K562 (cell line): ENCODE measurements around the gene MCRS1. TPM values are rescaled to one million over a fixed set of nuclear protein-coding genes. Genes with fewer than 3 reads are reported as not detected.

ENCODE experiments used
- ATAC-seq: fragments of 200-7000 bp; cut with Tn5 transposase; 3 replicates; pipeline ENCODE4 v1.9.1; 2020; ENCODE audit warnings: moderate library complexity
- BruUV-seq: library from RNA; stranded (reverse); fragments of 400-500 nt; replicated peaks from 2 replicates; lab custom pipeline; 2021; lab: Mats Ljungman, UMichigan
- CTCF ChIA-PET: fragments of 300-600 bp; formaldehyde crosslinking; extraction: SDS; loops from one replicate; lab custom pipeline; 2021; ENCODE audit warnings: low intra/inter-chr PET ratio; lab: Yijun Ruan, JAX
- POLR2A ChIA-PET: fragments of 300-600, 350-650 bp; sonication (Branson Sonifier 250); formaldehyde crosslinking; extraction: SDS; loops from one replicate; lab custom pipeline; 2021; ENCODE audit warnings: antibody characterized with exemption, inconsistent platforms; lab: Yijun Ruan, JAX
- DNase-seq, 4 experiments: peaks; one replicate each; pipeline versions ENCODE4 v3.0.0 to v3.0.0-alpha.2; 2011 to 2018; ENCODE audit warnings: low spot score in 3 of 4, mixed read lengths in 3 of 4; ENCODE audit errors: extremely low read depth in 1 of 4
- FAIRE-seq: peaks from 2 replicates; lab custom pipeline; 2011; peaks lifted over from hg19 to GRCh38; lab: Jason Lieb, UNC
- H2AFZ ChIP-seq: 2 replicates; pipeline ENCODE4 v1.6.0; 2011; ENCODE audit warnings: low read depth, low read length, control low read depth, inconsistent platforms
- H3K27ac ChIP-seq: fragments of 200-600 bp; 3 replicates; pipeline ENCODE4 v1.8.0; 2011; ENCODE audit warnings: low read depth, mild to moderate bottlenecking, control low read depth, inconsistent platforms, low read length, moderate library complexity, mixed read lengths; ENCODE audit errors: extremely low read depth
- H3K27me3 ChIP-seq, 2 experiments: fragments of 300-600 bp in 1 of 2; 2 replicates in 1 of 2; 3 replicates in 1 of 2; pipeline versions ENCODE4 v1.6.0 to v1.8.0; 2011; ENCODE audit warnings: inconsistent platforms in 2 of 2, low read length in 2 of 2, mild to moderate bottlenecking in 1 of 2, mixed read lengths in 1 of 2, moderate library complexity in 1 of 2; ENCODE audit not compliant: control insufficient read depth in 2 of 2, insufficient read depth in 2 of 2
- H3K36me3 ChIP-seq: fragments of 300-600 bp; 3 replicates; pipeline ENCODE4 v1.8.0; 2011; ENCODE audit warnings: mild to moderate bottlenecking, low read length, inconsistent platforms; ENCODE audit not compliant: control insufficient read depth, insufficient read depth
- H3K4me1 ChIP-seq, 2 experiments: fragments of 200-600 bp in 1 of 2; replicated peaks in 1 of 2; 2 replicates in 1 of 2; 3 replicates in 1 of 2; pipeline versions ENCODE4 v1.5.1 to v1.8.0; 2011; ENCODE audit warnings: inconsistent platforms in 2 of 2, low read length in 2 of 2, mild to moderate bottlenecking in 1 of 2, mixed read lengths in 1 of 2, moderate library complexity in 1 of 2; ENCODE audit not compliant: control insufficient read depth in 2 of 2, insufficient read depth in 2 of 2
- H3K4me2 ChIP-seq: 2 replicates; pipeline ENCODE4 v1.6.1; 2011; ENCODE audit warnings: low read length, control low read depth, inconsistent platforms, mixed read lengths; ENCODE audit not compliant: insufficient read depth
- H3K4me3 ChIP-seq: fragments of 200-600 bp; sonication (generic), shearing (Covaris generic); 2 replicates; pipeline ENCODE4 v1.5.1; 2016; ENCODE audit warnings: control low read depth, inconsistent platforms
- H3K79me2 ChIP-seq: fragments of 200-600 bp; 3 replicates; pipeline ENCODE4 v1.8.0; 2011; ENCODE audit warnings: low read length, inconsistent platforms; ENCODE audit not compliant: control insufficient read depth, insufficient read depth
- H3K9ac ChIP-seq, 2 experiments: 2 replicates each; pipeline versions ENCODE4 v1.6.0 to v1.6.1; 2011; ENCODE audit warnings: low read depth in 2 of 2, low read length in 2 of 2, control low read depth in 1 of 2, inconsistent platforms in 1 of 2, mild to moderate bottlenecking in 1 of 2, mixed read lengths in 1 of 2; ENCODE audit not compliant: insufficient read depth in 1 of 2
- H3K9me1 ChIP-seq: one replicate; pipeline ENCODE4 v1.6.0; 2011; ENCODE audit warnings: inconsistent platforms, mild to moderate bottlenecking, low read length, moderate library complexity; ENCODE audit not compliant: control insufficient read depth, insufficient read depth
- H3K9me3 ChIP-seq: replicated peaks from 2 replicates; pipeline ENCODE4 v1.5.1; 2011; ENCODE audit warnings: low read depth, low read length, inconsistent platforms; ENCODE audit not compliant: control insufficient read depth, insufficient read depth
- H4K20me1 ChIP-seq: replicated peaks from 2 replicates; pipeline ENCODE4 v1.6.1; 2011; ENCODE audit warnings: low read length, inconsistent platforms, mixed read lengths; ENCODE audit not compliant: control insufficient read depth, insufficient read depth
- IRF2 ChIP-seq: sonication (generic); formaldehyde crosslinking; IDR thresholded peaks from 2 replicates; pipeline ENCODE4 v1.8.1; 2022; ENCODE audit warnings: mild to moderate bottlenecking, missing genetic modification reagents
- TRIM25 ChIP-seq: fragments of 450-650 bp; IDR thresholded peaks from 2 replicates; pipeline ENCODE4 v1.7.0; 2016; ENCODE audit warnings: borderline replicate concordance
- WGBS: fragments of 100-300 bp; shearing (Covaris generic); methylation state at CpG from one replicate; pipeline ENCODE4 v1.1.6; 2016; ENCODE audit warnings: low coverage, mixed read lengths; ENCODE audit not compliant: insufficient coverage; ENCODE audit errors: missing lambda C conversion rate; 5-methylcytosine and 5-hydroxymethylcytosine counted together
- in situ Hi-C: fragments of 300-500 bp; cut with MboI; formaldehyde crosslinking; loops from 4 replicates; pipeline ENCODE4 v1.15.0; 2018; ENCODE audit warnings: inconsistent platforms, mixed read lengths
- intact Hi-C: fragments of 100-400 bp; cut with micrococcal nuclease; formaldehyde crosslinking; loops from 2 replicates; pipeline ENCODE4 v1.14.2; 2022
- polyA plus RNA-seq, 8 experiments: library from polyadenylated mRNA; depleted of rRNA in 4 of 8; stranded (reverse) in 5 of 8; unstranded in 3 of 8; fragments of >200 nt; fragmentation: Nextera tagmentation in 2 of 8; fragmentation: Illumina TruSeq in 1 of 8; extraction: Ambion mirVana in 2 of 8; extraction: Trizol in 1 of 8; gene quantifications; 2 replicates each; pipeline versions ENCODE4 v1.2.1 to v1.2.3, GENCODE V29; 2011 to 2014; ENCODE audit warnings: inconsistent platforms in 1 of 8, missing spikeins in 1 of 8
- total RNA-seq, 7 experiments: library from RNA; depleted of rRNA in 6 of 7; stranded (reverse); fragments of >200 nt in 6 of 7; fragmentation: Illumina TruSeq in 2 of 7; extraction: Trizol in 2 of 7; gene quantifications; 2 replicates each; pipeline versions ENCODE4 v1.2.1 to v1.2.3, GENCODE V29; 2011 to 2021; ENCODE audit warnings: low replicate concordance in 1 of 7

MCRS1 gene
- total and polyA plus RNA-seq, 9 of the 15 experiments (the other 6 are each of a cell fraction or from before 2014, with no cell fraction given), result 50.0 to 100 (median 73.2) TPM

GRCh38 chr12:49552899-49553298, 15.0 kb downstream of the MCRS1 start:
- Histone ChIP-seq H3K4me1 (peaks cover 0 to 31% of the 10 kb centered on the region in 2 experiments; a peak in 3 of 5 replicates), H4K20me1 (0 out of 2 replicates have a peak, but pooled peaks cover 3% of the 10 kb centered on the region), H3K36me3 (peaks cover 13% of the 10 kb centered on the region; the same call in 1 of the 3 replicates), H3K9me1 (no peaks in the 10 kb centered on the region), H3K4me2 (no peak overlapping the region), H3K9ac (no peak overlapping the region), H3K4me3 (no peak overlapping the region), H3K27ac (no peak overlapping the region), H3K79me2 (no peaks in the 10 kb centered on the region), H3K9me3 (no peaks in the 10 kb centered on the region), H2AFZ (no peak overlapping the region), H3K27me3 (peaks cover 11 to 51% of the 10 kb centered on the region in 2 experiments; a peak in 4 of 5 replicates)
- ATAC-seq, result no peak
- ChIA-PET POLR2A (interaction anchor here (0.6 to 1.7 kb wide), 8 partner anchors 9 to 1686 kb away, joined by 3 to 6 read pairs (median 3); partner anchors contain the start of gene DAZAP2), CTCF (interaction anchor here (0.7 to 2.6 kb wide), 6 partner anchors 15 to 286 kb away, joined by 3 to 20 read pairs (median 4); partner anchors contain the start of gene MCRS1)
- DNase-seq, result no peak
- no peak for TF ChIP-seq TRIM25
- 0 out of 2 replicates have a peak, but pooled peaks have one; percentile 27 for TF ChIP-seq IRF2 (CRISPR knock-in tag)
- in situ Hi-C loops (no loop called here), intact Hi-C loops (loop anchor here (1.0 kb wide), 1 partner anchor 70 kb away; the partner anchor contains the start of gene PRPF40B)
- WGBS, result 19% methylated on average over 8 of the region's 8 CpGs
- no TSS peak for BruUV-seq
- FAIRE-seq, result no peak
